ENCODE results near the gene CASP9. TPM values are rescaled to one million over a fixed set of nuclear protein-coding genes. Genes with fewer than 3 reads are reported as not detected.

CASP9 gene
- total RNA-seq, 1 experiment from 2014 or later: 13.5 TPM

DNA sequence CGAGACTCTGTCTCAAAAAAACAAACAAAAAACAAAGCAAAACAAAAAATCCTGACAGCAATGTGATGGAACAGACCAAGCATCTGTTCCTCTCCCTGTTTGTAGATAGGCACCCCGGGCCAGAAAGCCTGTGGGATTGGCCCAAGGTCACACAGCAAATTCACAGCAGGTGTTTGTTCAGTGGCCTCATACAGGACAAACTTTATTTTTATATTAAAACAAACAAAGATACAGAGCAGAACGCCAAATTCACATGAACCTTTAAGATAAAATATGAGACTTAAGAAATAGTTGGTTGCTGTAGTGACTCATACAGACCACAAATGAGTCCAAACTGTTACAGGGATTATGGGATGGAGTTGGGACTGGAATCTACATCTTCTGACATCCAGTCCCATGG is 69.8 kb downstream of the CASP9 start (continued):
- no peak for TF ChIP-seq AR (CRISPR knock-in tag; IDR thresholded peaks at IDR 0.05)
- no peak for TF ChIP-seq E2F4 (CRISPR knock-in tag; IDR thresholded peaks at IDR 0.05; ENCODE audit: borderline replicate concordance, low read depth)
- no peak for TF ChIP-seq ZNF425 (CRISPR knock-in tag; conservative IDR thresholded peaks at IDR 0.05)
- no peak for TF ChIP-seq ARID4B (CRISPR knock-in tag; IDR thresholded peaks at IDR 0.05; ENCODE audit: borderline replicate concordance)
- no peak for TF ChIP-seq PRDM15 (CRISPR knock-in tag; IDR thresholded peaks at IDR 0.05)
- TF ChIP-seq ZNF219 (CRISPR knock-in tag; IDR thresholded peaks at IDR 0.05; ENCODE audit: borderline replicate concordance): no peak
- TF ChIP-seq, protein P1, sequence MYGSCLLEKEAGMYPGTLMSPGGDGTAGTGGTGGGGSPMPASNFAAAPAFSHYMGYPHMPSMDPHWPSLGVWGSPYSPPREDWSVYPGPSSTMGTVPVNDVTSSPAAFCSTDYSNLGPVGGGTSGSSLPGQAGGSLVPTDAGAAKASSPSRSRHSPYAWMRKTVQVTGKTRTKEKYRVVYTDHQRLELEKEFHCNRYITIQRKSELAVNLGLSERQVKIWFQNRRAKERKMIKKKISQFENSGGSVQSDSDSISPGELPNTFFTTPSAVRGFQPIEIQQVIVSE (CRISPR knock-in tag; IDR thresholded peaks at IDR 0.05; ENCODE audit: borderline replicate concordance): no peak
- no peak for TF ChIP-seq ETV6 (CRISPR knock-in tag; IDR thresholded peaks at IDR 0.05)
- TF ChIP-seq FOXK1 (CRISPR knock-in tag; IDR thresholded peaks at IDR 0.05): no peak

DNA sequence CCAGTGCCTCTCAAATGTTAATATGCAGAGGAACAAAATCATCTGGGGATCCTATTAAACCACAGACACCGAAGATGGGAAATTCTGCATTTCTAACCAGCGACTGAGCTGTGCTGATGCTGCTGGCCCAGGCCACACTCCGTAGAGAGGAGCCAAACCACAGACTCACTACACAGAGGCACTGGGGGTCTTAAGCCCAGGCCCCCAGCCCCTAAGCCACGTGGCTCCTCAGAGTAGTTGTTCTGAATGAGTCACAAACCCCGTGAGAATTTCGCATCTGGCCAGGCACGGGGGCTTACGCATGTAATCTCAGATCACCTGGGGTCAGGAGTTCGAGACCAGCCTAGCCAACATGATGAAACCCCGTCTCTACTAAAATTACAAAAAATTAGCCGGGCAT is 70.3 kb downstream of the CASP9 start:
- H3K4me3 Mint-ChIP-seq: no peak overlapping the region
- H3K36me3 Mint-ChIP-seq: no peaks in the 10 kb centered on the region
- DNase-seq (ENCODE audit: low spot score) (no peak), ATAC-seq (no peak)
- no peaks in the 10 kb centered on the region for H3K4me1 Mint-ChIP-seq
- H3K9me3 Mint-ChIP-seq: peaks cover 19% of the 10 kb centered on the region
- no peak overlapping the region for H3K27ac Mint-ChIP-seq
- no peak for TF ChIP-seq CREB1 (CRISPR knock-in tag; IDR thresholded peaks at IDR 0.05)
- TF ChIP-seq ELF4 (CRISPR knock-in tag; IDR thresholded peaks at IDR 0.05; ENCODE audit: low read depth): no peak
- TF ChIP-seq ZNF121 (CRISPR knock-in tag; IDR thresholded peaks at IDR 0.05): no peak
- no peak for TF ChIP-seq E2F5 (CRISPR knock-in tag; IDR thresholded peaks at IDR 0.05)
- no peak for TF ChIP-seq ERG (CRISPR knock-in tag; IDR thresholded peaks at IDR 0.05)
- TF ChIP-seq FOXJ3 (CRISPR knock-in tag; IDR thresholded peaks at IDR 0.05; ENCODE audit: borderline replicate concordance): no peak
- no peak for TF ChIP-seq E2F1 (CRISPR knock-in tag; IDR thresholded peaks at IDR 0.05)
- POLR2A ChIA-PET: no interaction called here
- CTCF ChIA-PET: interaction anchor here (0.6 kb wide), 1 partner anchor 88 kb away, joined by 3 read pairs; no protein-coding TSS in a partner anchor
- H3K27me3 Mint-ChIP-seq (ENCODE audit: low read depth): no peaks in the 10 kb centered on the region
